ENCODE data around the gene SMAD7.

Gene SMAD7

GRCh38 chr18:48959921-48960920 lies 9.5 kb upstream of the SMAD7 start:
- no peak for DNase-seq

GRCh38 chr18:48959551-48959920 lies 8.8 kb upstream of the SMAD7 start:
- no peak for DNase-seq

DNA sequence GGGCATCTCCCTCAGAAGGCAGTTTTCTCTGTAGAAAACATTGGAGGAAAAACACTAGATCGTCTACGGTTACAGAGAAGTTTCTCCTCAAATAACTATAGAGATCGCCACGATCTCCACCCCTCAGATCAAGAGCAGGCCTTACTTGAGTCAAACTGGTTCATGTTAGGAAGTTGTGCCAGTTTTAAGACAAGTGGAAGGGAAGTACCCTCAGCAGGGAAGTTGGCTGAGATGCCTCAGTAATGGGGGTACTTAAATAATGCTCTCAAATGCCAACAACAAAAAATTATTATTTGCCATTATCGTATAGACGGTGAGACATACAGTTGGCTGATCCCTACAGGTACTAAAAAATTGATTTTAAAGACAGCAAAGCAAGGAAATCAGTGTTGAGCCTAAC lies 8.2 kb upstream of the SMAD7 start:
- DNase-seq: no peak

DNA sequence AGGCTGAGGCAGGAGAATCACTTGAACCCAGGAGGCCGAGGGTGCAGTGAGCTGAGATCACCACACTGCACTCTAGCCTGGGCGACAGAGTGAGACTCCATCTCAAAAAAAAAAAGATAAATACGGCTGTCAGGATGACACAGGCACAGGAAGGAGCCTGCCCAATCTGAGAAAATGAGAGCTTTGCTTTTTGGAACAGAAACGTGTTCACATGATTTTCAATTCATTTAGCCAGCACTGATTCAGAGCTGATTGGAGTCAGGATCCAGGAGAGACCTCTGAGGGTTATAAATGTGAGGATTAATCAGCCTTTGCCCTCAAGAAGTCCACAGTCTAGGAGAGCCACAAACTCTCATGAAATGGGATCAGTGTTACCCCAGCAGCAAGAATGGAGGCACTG lies 6.9 kb upstream of the SMAD7 start:
- DNase-seq: no peak

DNA sequence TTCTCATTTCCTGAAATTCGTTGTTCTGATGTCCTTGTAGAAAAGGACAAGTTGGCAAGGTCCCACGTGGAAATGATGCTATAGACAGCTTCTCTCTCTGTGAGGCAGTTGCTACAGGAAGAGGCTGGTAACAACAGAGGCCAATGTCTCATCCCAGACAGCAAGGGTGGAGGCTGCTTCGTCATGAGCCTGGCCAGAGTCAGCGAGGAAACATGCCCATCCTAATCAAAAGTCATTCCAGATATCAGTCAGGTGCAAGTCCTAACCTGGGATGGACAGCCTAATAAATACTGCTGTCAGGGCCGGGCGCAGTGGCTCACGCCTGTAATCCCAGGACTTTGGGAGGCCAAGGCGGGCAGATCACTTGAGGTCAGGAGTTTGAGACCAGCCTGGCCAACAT lies 6.4 kb upstream of the SMAD7 start:
- no peak for DNase-seq

- DNase-seq: no peak
Measured at GRCh38 chr18:48956356-48956755, 5.6 kb upstream of the SMAD7 start.

- DNase-seq: peak; percentile 40
Measured at GRCh38 chr18:48955830-48956261, 5.1 kb upstream of the SMAD7 start.

DNA sequence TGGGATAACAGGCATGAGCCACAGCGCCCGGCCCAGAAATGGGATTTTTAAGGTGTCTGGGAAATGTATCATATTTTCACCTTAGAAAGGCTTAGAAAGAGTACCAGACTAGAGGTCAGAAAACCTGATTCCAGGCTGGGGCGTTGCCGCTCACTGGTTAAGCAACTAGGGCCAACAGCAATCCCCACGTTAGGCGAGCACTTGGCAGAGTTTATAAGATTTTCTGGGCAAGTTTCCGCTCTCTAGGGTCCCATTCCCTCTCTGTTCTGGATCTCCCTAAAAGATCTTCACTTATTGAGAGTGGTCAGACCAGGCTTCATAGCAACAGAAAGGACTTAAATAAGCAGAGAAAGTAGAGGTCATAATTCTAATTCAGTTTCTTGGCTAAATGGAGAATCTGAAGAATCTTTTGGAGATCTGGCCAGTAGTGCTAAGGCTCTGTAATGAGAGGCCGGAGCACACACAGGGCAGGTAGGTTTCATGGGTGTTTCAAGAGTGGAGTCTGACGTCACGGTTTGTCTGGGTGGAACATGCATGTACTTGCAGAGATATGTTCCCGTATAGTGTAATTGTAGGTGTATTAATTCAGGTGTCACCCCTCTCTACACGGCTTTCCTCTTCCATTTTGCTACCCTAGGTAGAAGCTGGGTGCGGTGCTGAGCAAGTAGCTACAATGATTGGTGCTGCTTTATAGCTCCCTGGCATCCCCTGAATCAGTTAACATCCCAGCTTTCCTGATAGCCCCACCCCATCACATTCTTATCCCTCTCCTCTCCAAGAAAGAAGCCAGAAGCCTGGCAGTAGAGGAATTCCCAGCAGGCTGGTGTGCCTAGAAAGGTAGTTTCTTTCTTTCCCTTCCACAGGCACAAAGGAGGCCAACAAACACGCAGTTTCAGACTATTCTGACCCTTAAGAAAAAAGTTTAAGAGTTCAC lies 4.4 kb upstream of the SMAD7 start:
- DNase-seq: no peak

DNA sequence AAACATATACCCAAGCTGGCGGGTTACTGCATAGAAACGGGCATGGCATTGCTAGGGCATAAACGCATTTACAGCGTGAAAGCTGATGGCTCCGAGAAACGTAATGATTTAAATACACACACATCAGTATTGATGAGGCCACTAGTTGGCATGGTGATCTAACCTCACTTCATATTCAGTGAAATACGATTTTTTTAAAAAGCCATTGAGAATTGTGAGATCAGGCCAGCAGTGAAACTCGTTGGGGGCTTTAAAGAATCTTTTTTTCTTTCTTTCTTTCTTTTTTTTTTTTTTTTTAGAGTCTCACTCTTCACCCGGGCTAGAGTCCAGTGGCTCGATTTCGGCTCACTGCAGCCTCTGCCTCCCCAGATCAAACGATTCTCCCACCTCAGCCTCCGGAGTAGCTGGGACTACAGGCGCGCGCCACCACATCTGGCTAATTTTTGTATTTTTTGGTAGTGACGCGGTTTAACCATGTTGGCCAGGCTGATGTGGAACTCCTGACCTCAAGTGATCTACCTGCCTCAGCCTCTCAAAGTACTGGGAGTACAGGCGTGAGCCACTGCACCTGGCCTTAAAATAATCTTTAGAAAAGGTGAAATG lies 2.4 kb upstream of the SMAD7 start:
- peak; percentile 63 for DNase-seq

DNA sequence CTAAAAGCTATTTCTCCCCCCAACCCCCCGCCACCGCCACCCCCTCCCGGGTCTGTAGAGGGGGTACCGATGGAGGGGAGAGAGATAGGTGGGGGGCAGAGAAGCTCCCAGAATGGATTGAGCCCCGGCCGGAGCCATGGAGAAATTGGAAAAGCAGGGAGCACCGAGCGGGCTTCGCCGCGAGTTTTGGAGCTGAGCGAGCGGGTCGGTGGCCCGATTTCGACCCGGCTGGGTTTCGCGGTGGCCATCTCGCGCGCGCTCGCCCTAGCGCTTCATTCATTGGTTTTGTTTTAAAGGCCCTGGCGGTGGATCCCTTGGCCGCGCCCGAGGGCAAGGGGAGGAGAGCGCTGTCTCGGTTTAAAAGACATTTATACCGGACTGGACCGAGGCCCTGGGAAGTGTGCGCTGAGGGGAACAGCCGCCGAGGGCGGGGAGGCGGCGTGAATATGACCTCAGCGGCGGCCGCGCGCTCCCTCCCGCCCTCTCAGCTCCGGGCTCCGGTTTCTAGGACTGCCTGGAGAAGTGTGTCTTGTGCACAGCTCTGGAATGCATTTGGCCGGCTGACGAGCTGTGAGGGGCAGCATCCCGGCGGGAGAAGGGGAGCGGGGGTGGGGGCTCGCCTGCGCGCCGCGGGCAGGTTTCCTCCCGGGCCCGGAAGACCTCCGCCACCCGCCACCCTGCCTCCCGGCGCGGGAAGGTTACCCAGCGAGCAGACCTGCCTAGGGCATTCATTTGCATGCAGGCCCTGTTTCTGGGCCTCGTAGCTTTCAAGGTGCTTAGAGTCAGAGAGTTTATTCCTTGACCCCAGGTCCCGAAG lies 1.7 kb upstream of the SMAD7 start:
- peak; percentile 59 for DNase-seq

- peak; percentile 86 for DNase-seq
Measured at GRCh38 chr18:48951448-48952286, 902 bp upstream of the SMAD7 start.

DNA sequence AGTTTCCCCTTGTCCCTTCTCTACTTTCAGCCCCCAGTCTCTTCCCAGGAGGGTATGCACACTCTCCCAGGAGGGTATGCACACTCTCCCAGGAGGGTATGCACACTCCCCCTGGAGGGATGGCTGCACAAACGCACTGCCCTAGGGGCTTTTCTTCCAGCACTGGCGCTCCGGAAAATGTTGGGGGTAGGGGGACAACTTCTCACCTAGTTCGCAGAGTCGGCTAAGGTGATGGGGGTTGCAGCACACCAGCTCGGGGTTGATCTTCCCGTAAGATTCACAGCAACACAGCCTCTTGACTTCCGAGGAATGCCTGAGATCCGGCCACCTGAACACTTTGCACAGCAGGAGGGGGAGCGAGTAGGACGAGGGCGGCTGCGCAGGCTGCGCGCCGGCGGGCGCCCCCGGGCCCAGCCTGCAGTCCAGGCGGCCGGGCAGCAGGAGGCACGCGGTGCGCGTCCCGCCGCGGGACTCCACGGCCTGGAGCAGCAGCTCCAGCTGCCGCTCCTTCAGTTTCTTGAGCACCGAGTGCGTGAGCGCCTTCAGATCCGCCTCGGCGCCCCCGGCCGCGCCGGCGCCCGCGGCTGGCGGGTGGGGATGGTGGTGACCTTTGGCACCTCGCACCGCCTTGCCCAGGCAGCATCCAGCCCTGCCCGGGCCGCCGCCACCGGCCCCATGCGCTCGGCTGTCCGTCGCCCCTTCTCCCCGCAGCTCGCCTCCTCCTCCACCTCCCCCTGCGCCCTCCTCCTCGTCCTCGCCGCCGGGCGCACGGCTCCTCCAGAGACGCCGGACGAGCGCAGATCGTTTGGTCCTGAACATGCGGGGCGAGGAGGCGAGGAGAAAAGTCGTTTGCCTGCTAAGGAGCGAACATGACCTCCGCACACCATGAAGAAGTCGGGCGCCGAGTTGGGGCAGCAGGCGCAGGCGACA lies 894 bp downstream of the SMAD7 start:
- peak; percentile 43 for DNase-seq

GRCh38 chr18:48949050-48949605 lies 1.6 kb downstream of the SMAD7 start:
- peak; percentile 70 for DNase-seq

GRCh38 chr18:48948112-48949049 lies 2.4 kb downstream of the SMAD7 start:
- DNase-seq: peak; percentile 65

GRCh38 chr18:48947560-48947959 lies 3.2 kb downstream of the SMAD7 start:
- DNase-seq: no peak

DNA sequence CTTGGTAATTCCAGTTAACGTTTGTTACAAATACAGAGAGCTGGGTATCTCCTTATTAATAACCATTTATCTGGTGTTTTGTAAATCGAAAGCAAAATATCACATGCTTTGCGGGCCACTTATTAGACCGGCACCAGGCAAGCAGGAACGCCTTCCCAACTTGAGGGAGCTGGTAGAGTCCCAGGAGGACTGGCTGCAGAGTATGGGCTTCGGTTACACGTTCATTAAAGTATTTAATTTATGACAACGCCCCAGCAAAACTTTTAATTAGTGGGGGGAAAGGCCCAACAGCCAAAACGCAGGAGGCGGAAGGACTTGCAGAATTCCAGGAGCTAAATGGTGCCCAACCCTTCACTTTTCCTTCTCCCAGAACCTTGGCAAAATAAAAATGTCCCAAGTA lies 3.7 kb downstream of the SMAD7 start:
- DNase-seq: no peak

- no peak for DNase-seq
Measured at GRCh38 chr18:48946329-48946835, 4.4 kb downstream of the SMAD7 start.

DNA sequence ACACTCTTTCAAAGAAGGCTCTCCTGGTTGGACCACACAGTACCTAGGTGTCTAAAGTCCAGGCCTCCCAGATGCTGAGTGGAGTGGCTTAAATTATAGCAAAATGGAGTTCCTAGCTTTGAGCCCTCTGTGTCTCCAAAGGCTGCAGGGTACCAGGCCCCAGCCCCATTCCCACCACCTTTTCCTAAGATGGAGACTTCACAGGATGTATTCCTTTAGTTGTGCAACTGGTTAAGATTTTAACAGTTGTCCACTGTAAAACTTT lies 4.9 kb downstream of the SMAD7 start:
- DNase-seq: no peak

GRCh38 chr18:48944634-48945033 lies 6.1 kb downstream of the SMAD7 start:
- DNase-seq: no peak
